Measurements from ENCODE around the gene PARP4. TPM values are rescaled to one million over a fixed set of nuclear protein-coding genes. Genes with fewer than 3 reads are reported as not detected.

Gene PARP4
- 10 to 100 TPM; 52.4 to 54.5 TPM for total RNA-seq

GRCh38 chr13:24512197-24512907 lies at the start of gene PARP4:
PARP4 (minus strand) TSS chr13:24512778; CDS start chr13:24503776, 9,002 bp downstream.

Other genes with a start within 250 kb of the PARP4 start
- not detected for gene C1QTNF9, start 203.2 kb downstream of the PARP4 start, total RNA-seq
- under 1 TPM; 0.05 to 0.10 TPM for gene ATP12A, start 167.6 kb upstream of the PARP4 start, total RNA-seq